Colonic mucosa (tissue), 4 donors: ENCODE data around the gene AK1. TPM values are rescaled to one million over a fixed set of nuclear protein-coding genes. Genes with fewer than 3 reads are reported as not detected.

Experiments used
- DNase-seq: peaks from one replicate; pipeline ENCODE4 v3.0.0-alpha.2; 2020
- H3K27ac ChIP-seq: fragments of 200-600 bp; one replicate; pipeline ENCODE4 v1.8.0; 2021
- H3K27me3 ChIP-seq: fragments of 200-600 bp; one replicate; pipeline ENCODE4 v1.8.0; 2021
- H3K36me3 ChIP-seq: fragments of 200-600 bp; one replicate; pipeline ENCODE4 v1.8.0; 2021
- H3K4me1 ChIP-seq: fragments of 200-600 bp; one replicate; pipeline ENCODE4 v1.8.0; 2021; ENCODE audit warnings: mild to moderate bottlenecking
- H3K4me3 ChIP-seq: fragments of 200-600 bp; one replicate; pipeline ENCODE4 v1.8.0; 2021
- H3K9ac ChIP-seq, 2 donors: one replicate each; pipeline ENCODE4 v1.7.0; 2013; ENCODE audit warnings: control low read depth in 2 of 2, low read depth in 2 of 2, low read length in 2 of 2
- H3K9me3 ChIP-seq: fragments of 200-600 bp; one replicate; pipeline ENCODE4 v1.8.0; 2021
- CTCF ChIP-seq: fragments of 200-600 bp; IDR thresholded peaks from one replicate; pipeline ENCODE4 v1.8.0; 2022; ENCODE audit warnings: antibody characterized with exemption, mild to moderate bottlenecking
- intact Hi-C: fragments of 100-400 bp; cut with DNase I; formaldehyde crosslinking; loops from one replicate; pipeline ENCODE4 v1.14.1; 2022
- total RNA-seq, 2 donors: library from RNA; stranded (reverse); fragmentation: NEBNext Ultra II Directional in 1 of 2; extraction: Animal tissue kit (Norgen Biotek cat#: 25700) in 1 of 2; gene quantifications; one replicate each; pipeline ENCODE4 v1.2.1, GENCODE V29; 2021
- donor health status: healthy.
- donor health status: DM: no; HTN: no; CAD: no.
- donor health status: DM: no; HTN: no; CAD: no.

AK1 gene
- total RNA-seq, 2 donors from 2014 or later: 159 to 166 TPM

GRCh38 chr9:127899128-127899943 lies 21.9 kb upstream of the AK1 start, which contains the start of gene ST6GALNAC6:
Gene ST6GALNAC6 (minus strand): TSS chr9:127899603. CDS start chr9:127897981, 1,622 bp downstream.
- Histone ChIP-seq H3K9ac (peak within 1 kb of the TSS; percentile 64 to 78), H3K27ac (peak within 1 kb of the TSS; percentile 75), H3K4me3 (peak within 1 kb of the TSS; percentile 86), H3K36me3 (peaks cover 16% of the 10 kb centered on the region), H3K4me1 (peaks cover 21% of the 10 kb centered on the region), H3K9me3 (no peaks in the 10 kb centered on the region), H3K27me3 (no peaks in the 10 kb centered on the region)
- DNase-seq: peak; percentile 81
- TF ChIP-seq CTCF: no peak
- intact Hi-C loops: no loop called here

GRCh38 chr9:127898433-127899127 lies 21.1 kb upstream of the AK1 start:
- no peaks in the 10 kb centered on the region for H3K9me3 ChIP-seq
- intact Hi-C loops: no loop called here
- H3K4me3 ChIP-seq: peak overlapping the region; percentile 86
- peaks cover 15% of the 10 kb centered on the region for H3K4me1 ChIP-seq
- peak overlapping the region; percentile 64 to 73 for H3K9ac ChIP-seq
- no peak for TF ChIP-seq CTCF
- DNase-seq: peak; percentile 45
- H3K27ac ChIP-seq: peak overlapping the region; percentile 75
- peaks cover 23% of the 10 kb centered on the region for H3K36me3 ChIP-seq
- H3K27me3 ChIP-seq: no peaks in the 10 kb centered on the region

- Histone ChIP-seq H3K9ac (no peak overlapping the region), H3K27ac (peak overlapping the region; percentile 75), H3K9me3 (no peaks in the 10 kb centered on the region), H3K36me3 (peaks cover 36% of the 10 kb centered on the region), H3K4me1 (peaks cover 12% of the 10 kb centered on the region), H3K4me3 (no peak overlapping the region), H3K27me3 (no peaks in the 10 kb centered on the region)
- intact Hi-C loops: no loop called here
- no peak for TF ChIP-seq CTCF
- DNase-seq: peak; percentile 73
Observed at GRCh38 chr9:127897193-127897692, 19.8 kb upstream of the AK1 start.

GRCh38 chr9:127896395-127897192 lies 19.1 kb upstream of the AK1 start:
- TF ChIP-seq CTCF: no peak
- peaks cover 37% of the 10 kb centered on the region for H3K36me3 ChIP-seq
- no peak overlapping the region for H3K27ac ChIP-seq
- H3K9me3 ChIP-seq: no peaks in the 10 kb centered on the region
- peaks cover 12% of the 10 kb centered on the region for H3K4me1 ChIP-seq
- intact Hi-C loops: no loop called here
- peak; percentile 15 for DNase-seq
- H3K9ac ChIP-seq: no peak overlapping the region
- H3K27me3 ChIP-seq: no peaks in the 10 kb centered on the region
- no peak overlapping the region for H3K4me3 ChIP-seq

GRCh38 chr9:127895811-127896210 lies 18.3 kb upstream of the AK1 start:
- H3K36me3 ChIP-seq: peaks cover 37% of the 10 kb centered on the region
- peaks cover 12% of the 10 kb centered on the region for H3K4me1 ChIP-seq
- H3K4me3 ChIP-seq: no peak overlapping the region
- intact Hi-C loops: no loop called here
- no peaks in the 10 kb centered on the region for H3K9me3 ChIP-seq
- TF ChIP-seq CTCF: no peak
- H3K27me3 ChIP-seq: no peaks in the 10 kb centered on the region
- peak; percentile 17 for DNase-seq
- no peak overlapping the region for H3K9ac ChIP-seq
- no peak overlapping the region for H3K27ac ChIP-seq
